KMS-11 (cell line): ENCODE data around the gene GAR1.
"Not testable (repeated sequence)": the region's sequence is repeated elsewhere in the genome, so short reads cannot be mapped to it uniquely, and the experiment has no call there.

Experiments
- H2AFZ ChIP-seq: fragments of 200-600 bp; sonication (generic); 2 replicates; pipeline ENCODE4 v1.6.1; 2016; ENCODE audit warnings: antibody characterized with exemption, mixed run types, low read depth
- H3K27ac ChIP-seq: fragments of 200-600 bp; sonication (generic); 2 replicates; pipeline ENCODE4 v1.6.1; 2016; ENCODE audit warnings: mild to moderate bottlenecking, mixed run types
- H3K27me3 ChIP-seq: fragments of 200-600 bp; sonication (generic); 2 replicates; pipeline ENCODE4 v1.6.1; 2017; ENCODE audit warnings: mild to moderate bottlenecking, low read depth, mixed run types, moderate library complexity; ENCODE audit not compliant: insufficient read depth
- H3K36me3 ChIP-seq: fragments of 200-600 bp; sonication (generic); 2 replicates; pipeline ENCODE4 v1.6.1; 2017; ENCODE audit warnings: mild to moderate bottlenecking, mixed run types; ENCODE audit not compliant: insufficient read depth
- H3K4me1 ChIP-seq: fragments of 200-600 bp; sonication (generic); 2 replicates; pipeline ENCODE4 v1.6.1; 2016; ENCODE audit warnings: mild to moderate bottlenecking, low read depth, mixed run types; ENCODE audit not compliant: poor library complexity, severe bottlenecking
- H3K4me2 ChIP-seq: fragments of 200-600 bp; sonication (generic); 2 replicates; pipeline ENCODE4 v1.7.0; 2016; ENCODE audit warnings: mild to moderate bottlenecking, mixed run types
- H3K4me3 ChIP-seq: fragments of 200-600 bp; sonication (generic); IDR thresholded peaks from 2 replicates; pipeline ENCODE4 v1.6.1; 2017; ENCODE audit warnings: low read depth, low read length, mixed read lengths; ENCODE audit not compliant: insufficient read depth
- H3K79me2 ChIP-seq: fragments of 200-600 bp; sonication (generic); 2 replicates; pipeline ENCODE4 v1.6.1; 2016; ENCODE audit warnings: low read depth, mixed run types; ENCODE audit not compliant: insufficient read depth
- H3K9ac ChIP-seq: fragments of 200-600 bp; sonication (generic); 2 replicates; pipeline ENCODE4 v1.6.1; 2016; ENCODE audit warnings: mild to moderate bottlenecking, mixed run types
- H4K20me1 ChIP-seq: fragments of 200-600 bp; sonication (generic); 2 replicates; pipeline ENCODE4 v1.6.1; 2016; ENCODE audit warnings: mild to moderate bottlenecking, mixed run types; ENCODE audit not compliant: insufficient read depth
- TF ChIP-seq, protein P1 (sequence below): fragments of 200-600 bp; sonication (generic); conservative IDR thresholded peaks from 2 replicates; pipeline ENCODE4 v1.6.1; 2017; ENCODE audit warnings: low read depth, mild to moderate bottlenecking, antibody characterized with exemption, low read length, moderate library complexity, mixed read lengths

Gene GAR1

DNA sequence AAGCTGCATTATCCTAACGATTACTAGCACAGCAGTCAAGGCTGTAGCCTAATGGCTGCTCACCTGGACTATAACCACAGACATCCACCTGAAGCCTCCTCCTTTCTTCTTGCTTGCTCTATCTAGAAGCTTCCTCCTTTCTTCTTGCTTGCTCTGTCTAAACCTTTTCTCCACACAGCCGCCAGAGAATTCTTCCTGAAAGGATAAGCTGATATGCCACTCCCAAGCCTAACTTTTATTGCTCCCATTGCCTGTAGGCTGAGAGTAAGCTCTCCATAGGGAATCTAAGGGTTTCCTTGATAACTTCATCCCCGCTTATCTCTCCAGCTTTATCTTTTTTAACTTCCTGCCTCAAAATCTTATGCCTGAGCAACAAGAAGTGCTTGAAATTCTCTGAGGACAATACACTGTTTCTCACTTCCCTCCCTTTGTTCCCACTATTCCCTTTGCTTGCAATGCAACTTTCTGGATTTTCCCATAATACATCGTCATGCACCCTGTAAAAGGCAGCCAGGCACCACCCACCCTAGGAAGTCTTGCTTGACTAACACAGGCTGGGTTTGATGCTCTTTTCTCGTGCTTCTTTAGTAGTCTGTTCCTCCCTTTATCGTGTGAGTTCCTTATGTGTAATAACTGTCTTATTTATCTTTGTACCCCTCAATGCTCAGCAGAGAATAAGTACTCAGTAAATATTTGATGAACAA, 31.0 kb downstream of the GAR1 start:
- H3K4me1 ChIP-seq, result no peaks in the 10 kb centered on the region
- H4K20me1 ChIP-seq, result no peaks in the 10 kb centered on the region
- H3K27me3 ChIP-seq, result no peaks in the 10 kb centered on the region
- H3K27ac ChIP-seq, result no peak overlapping the region
- H2AFZ ChIP-seq, result no peak overlapping the region
- H3K79me2 ChIP-seq, result no peaks in the 10 kb centered on the region
- H3K4me3 ChIP-seq, result no peak overlapping the region
- no peak overlapping the region for H3K9ac ChIP-seq
- no peak overlapping the region for H3K4me2 ChIP-seq
- TF ChIP-seq, protein P1, sequence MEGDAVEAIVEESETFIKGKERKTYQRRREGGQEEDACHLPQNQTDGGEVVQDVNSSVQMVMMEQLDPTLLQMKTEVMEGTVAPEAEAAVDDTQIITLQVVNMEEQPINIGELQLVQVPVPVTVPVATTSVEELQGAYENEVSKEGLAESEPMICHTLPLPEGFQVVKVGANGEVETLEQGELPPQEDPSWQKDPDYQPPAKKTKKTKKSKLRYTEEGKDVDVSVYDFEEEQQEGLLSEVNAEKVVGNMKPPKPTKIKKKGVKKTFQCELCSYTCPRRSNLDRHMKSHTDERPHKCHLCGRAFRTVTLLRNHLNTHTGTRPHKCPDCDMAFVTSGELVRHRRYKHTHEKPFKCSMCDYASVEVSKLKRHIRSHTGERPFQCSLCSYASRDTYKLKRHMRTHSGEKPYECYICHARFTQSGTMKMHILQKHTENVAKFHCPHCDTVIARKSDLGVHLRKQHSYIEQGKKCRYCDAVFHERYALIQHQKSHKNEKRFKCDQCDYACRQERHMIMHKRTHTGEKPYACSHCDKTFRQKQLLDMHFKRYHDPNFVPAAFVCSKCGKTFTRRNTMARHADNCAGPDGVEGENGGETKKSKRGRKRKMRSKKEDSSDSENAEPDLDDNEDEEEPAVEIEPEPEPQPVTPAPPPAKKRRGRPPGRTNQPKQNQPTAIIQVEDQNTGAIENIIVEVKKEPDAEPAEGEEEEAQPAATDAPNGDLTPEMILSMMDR, result no peak
- no peaks in the 10 kb centered on the region for H3K36me3 ChIP-seq

DNA sequence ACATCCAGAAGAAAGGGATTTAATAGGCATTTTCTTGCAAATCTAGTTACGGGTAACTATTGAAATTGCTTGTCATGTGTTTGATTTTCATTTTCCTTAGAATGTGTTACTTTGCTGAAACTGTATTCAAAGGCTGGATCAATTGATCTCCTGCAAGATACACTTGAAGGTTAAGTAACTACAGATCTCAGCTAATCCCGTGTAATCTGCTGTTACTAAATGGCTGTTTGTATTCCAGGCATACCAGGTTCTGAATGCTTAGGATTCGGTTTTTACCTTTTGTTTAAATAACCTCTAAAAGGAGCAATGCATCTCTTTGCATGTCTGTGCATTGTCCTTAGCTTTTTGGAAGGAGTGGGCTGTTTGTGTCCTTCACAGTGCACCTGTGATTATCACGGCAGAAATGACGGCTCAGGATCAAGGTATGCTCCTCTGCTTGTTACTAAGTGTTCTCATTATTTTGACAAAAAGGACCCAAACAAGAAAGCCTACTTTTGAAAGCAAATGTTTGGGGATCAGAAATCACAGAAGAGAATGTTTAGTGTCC, 32.4 kb downstream of the GAR1 start, which contains the start of gene LRIT3:
Gene LRIT3 (plus strand): TSS at position 212 of the 547 bp plus-strand sequence. CDS start 95 bp downstream, at position 307.
- Histone ChIP-seq H3K36me3 (no peaks in the 10 kb centered on the region), H3K9ac (no peak within 1 kb of the TSS), H3K27ac (no peak within 1 kb of the TSS), H2AFZ (no peak within 1 kb of the TSS), H4K20me1 (no peaks in the 10 kb centered on the region), H3K79me2 (no peaks in the 10 kb centered on the region), H3K27me3 (no peaks in the 10 kb centered on the region), H3K4me3 (no peak within 1 kb of the TSS), H3K4me2 (no peak within 1 kb of the TSS), H3K4me1 (no peaks in the 10 kb centered on the region)
- TF ChIP-seq, protein P1, result no peak

DNA sequence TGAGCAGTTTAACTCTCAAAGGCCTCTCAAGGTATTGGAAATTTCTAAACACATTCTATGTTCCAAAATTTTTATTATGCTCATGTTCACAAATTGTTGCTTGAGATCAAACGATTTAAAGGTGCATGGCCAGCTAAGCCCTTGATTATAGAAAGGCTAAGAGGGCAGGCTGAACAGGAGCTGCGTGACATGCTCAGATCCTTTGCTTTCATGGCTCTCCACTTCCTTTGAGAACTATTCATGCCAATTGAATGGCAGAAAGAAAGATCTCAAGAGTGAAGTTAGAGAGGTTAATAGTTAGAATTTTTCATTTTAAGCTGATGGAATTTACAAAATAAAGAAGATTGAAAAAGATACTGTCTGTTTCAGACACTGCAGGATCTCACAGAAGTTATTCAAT, 32.9 kb downstream of the GAR1 start:
- Histone ChIP-seq H3K4me3 (no peak overlapping the region), H2AFZ (no peak overlapping the region), H3K79me2 (no peaks in the 10 kb centered on the region), H3K4me2 (no peak overlapping the region), H4K20me1 (no peaks in the 10 kb centered on the region), H3K27me3 (no peaks in the 10 kb centered on the region), H3K36me3 (no peaks in the 10 kb centered on the region), H3K4me1 (no peaks in the 10 kb centered on the region), H3K27ac (no peak overlapping the region), H3K9ac (no peak overlapping the region)
- TF ChIP-seq, protein P1, result no peak

DNA sequence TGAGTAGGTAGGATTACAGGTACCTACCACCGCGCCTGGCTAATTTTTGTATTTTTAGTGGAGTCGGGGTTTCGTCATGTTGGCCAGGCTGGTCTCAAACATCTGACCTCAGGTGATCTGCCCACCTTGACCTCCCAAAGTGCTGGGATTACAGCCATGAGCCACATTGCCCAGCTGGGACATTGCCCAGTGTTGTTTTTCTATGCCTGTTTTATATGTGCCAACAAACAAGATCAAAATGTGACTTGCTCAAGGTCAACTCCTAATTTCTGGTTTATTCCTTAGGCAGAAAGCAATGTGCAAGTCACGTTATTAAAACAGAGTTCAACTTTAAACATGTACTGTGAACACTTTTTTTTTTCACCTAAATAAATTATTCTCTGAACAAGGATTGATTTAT, 35.0 kb downstream of the GAR1 start:
- H3K27me3 ChIP-seq, result no peaks in the 10 kb centered on the region
- no peak overlapping the region for H3K27ac ChIP-seq
- H4K20me1 ChIP-seq, result no peaks in the 10 kb centered on the region
- no peak overlapping the region for H2AFZ ChIP-seq
- no peak overlapping the region for H3K4me2 ChIP-seq
- H3K79me2 ChIP-seq, result no peaks in the 10 kb centered on the region
- H3K9ac ChIP-seq, result no peak overlapping the region
- H3K4me1 ChIP-seq, result no peaks in the 10 kb centered on the region
- no peaks in the 10 kb centered on the region for H3K36me3 ChIP-seq
- no peak overlapping the region for H3K4me3 ChIP-seq
- TF ChIP-seq, protein P1, result no peak

GRCh38 chr4:109859426-109860300, 44.1 kb downstream of the GAR1 start:
- not testable (repeated sequence) for H3K4me2 ChIP-seq, H3K4me3 ChIP-seq, H3K36me3 ChIP-seq, H4K20me1 ChIP-seq, H3K27ac ChIP-seq, H3K27me3 ChIP-seq, H2AFZ ChIP-seq, H3K79me2 ChIP-seq, H3K9ac ChIP-seq, H3K4me1 ChIP-seq
